ENCODE measurements around the gene ADAMTS8.

- TF ChIP-seq CTCF (IDR thresholded peaks at IDR 0.05) (no peak), EP300 (IDR thresholded peaks at IDR 0.05) (no peak)
Measured at GRCh38 chr11:130457623-130458409, 29.4 kb upstream of the ADAMTS8 start.

Measured in esophagus muscularis mucosa (tissue), 3 donors.